ENCODE results near the gene OOEP.

DNA sequence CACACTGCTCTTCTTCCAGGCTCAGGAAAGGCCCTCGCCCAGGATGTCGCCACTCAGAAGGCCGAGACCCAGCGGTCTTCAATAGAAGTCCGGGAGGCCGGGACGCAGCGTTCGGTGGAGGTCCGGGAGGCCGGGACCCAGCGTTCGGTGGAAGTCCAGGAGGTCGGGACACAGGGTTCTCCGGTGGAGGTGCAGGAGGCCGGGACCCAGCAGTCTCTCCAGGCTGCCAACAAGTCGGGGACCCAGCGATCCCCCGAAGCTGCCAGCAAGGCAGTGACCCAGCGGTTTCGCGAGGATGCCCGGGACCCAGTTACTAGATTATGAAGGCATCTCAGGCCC, 6.2 kb downstream of the OOEP start:
- TF ChIP-seq POLR2A (IDR thresholded peaks at IDR 0.05), result no peak
- TF ChIP-seq, protein P1, sequence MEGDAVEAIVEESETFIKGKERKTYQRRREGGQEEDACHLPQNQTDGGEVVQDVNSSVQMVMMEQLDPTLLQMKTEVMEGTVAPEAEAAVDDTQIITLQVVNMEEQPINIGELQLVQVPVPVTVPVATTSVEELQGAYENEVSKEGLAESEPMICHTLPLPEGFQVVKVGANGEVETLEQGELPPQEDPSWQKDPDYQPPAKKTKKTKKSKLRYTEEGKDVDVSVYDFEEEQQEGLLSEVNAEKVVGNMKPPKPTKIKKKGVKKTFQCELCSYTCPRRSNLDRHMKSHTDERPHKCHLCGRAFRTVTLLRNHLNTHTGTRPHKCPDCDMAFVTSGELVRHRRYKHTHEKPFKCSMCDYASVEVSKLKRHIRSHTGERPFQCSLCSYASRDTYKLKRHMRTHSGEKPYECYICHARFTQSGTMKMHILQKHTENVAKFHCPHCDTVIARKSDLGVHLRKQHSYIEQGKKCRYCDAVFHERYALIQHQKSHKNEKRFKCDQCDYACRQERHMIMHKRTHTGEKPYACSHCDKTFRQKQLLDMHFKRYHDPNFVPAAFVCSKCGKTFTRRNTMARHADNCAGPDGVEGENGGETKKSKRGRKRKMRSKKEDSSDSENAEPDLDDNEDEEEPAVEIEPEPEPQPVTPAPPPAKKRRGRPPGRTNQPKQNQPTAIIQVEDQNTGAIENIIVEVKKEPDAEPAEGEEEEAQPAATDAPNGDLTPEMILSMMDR (IDR thresholded peaks at IDR 0.05), result no peak

Measured in breast epithelium (tissue), 3 donors.